Caki2 (cell line): Measurements from ENCODE around the gene BEND5. TPM values are rescaled to one million over a fixed set of nuclear protein-coding genes. Genes with fewer than 3 reads are reported as not detected.

ENCODE experiments used
- DNase-seq: peaks from one replicate; pipeline ENCODE4 v3.0.0-alpha.2; 2015; ENCODE audit warnings: low read depth
- in situ Hi-C: cut with HindIII; loops from 2 replicates; pipeline ENCODE4 v1.10.0; 2016; ENCODE audit warnings: low sequenced_read_pairs, low pct_unique_long_range_greater_than_20kb, mixed read lengths
- total RNA-seq: library from RNA; depleted of rRNA; stranded (reverse); fragments of >200 nt; shearing (Covaris generic); gene quantifications from 2 replicates; pipeline ENCODE4 v1.2.3, GENCODE V29; 2014; ENCODE audit warnings: low replicate concordance; rRNA removed

The BEND5 gene
- total RNA-seq: 0.07 TPM in 1 of 2 replicates, not detected in the other

- no peak for DNase-seq
- in situ Hi-C loops: no loop called here
Observed at GRCh38 chr1:48776393-48777218, at the start of gene BEND5. TSS of gene BEND5 (minus strand) at chr1:48776891. CDS start at chr1:48776831, 60 bp downstream.

GRCh38 chr1:48823168-48823567 is 46.5 kb upstream of the BEND5 start:
- in situ Hi-C loops: no loop called here
- DNase-seq: peak; percentile 78

GRCh38 chr1:48820491-48820890 is 43.8 kb upstream of the BEND5 start:
- DNase-seq: no peak
- in situ Hi-C loops: no loop called here

GRCh38 chr1:48817505-48818114 is 40.9 kb upstream of the BEND5 start:
- DNase-seq: peak; percentile 35

GRCh38 chr1:48810740-48811139 is 34.0 kb upstream of the BEND5 start:
- DNase-seq: no peak
- in situ Hi-C loops: no loop called here

More at GRCh38 chr1:48817505-48818114, 40.9 kb upstream of the BEND5 start:
- in situ Hi-C loops: no loop called here

- no peak for DNase-seq
- in situ Hi-C loops: no loop called here
Observed at GRCh38 chr1:48808496-48808895, 31.8 kb upstream of the BEND5 start.

- in situ Hi-C loops: no loop called here
- no peak for DNase-seq
Observed at GRCh38 chr1:48807554-48808260, 31.0 kb upstream of the BEND5 start.

- in situ Hi-C loops: no loop called here
Observed at GRCh38 chr1:48803474-48803873, 26.8 kb upstream of the BEND5 start.

GRCh38 chr1:48794816-48795215 is 18.1 kb upstream of the BEND5 start:
- in situ Hi-C loops: no loop called here
- no peak for DNase-seq

More at GRCh38 chr1:48803474-48803873, 26.8 kb upstream of the BEND5 start:
- DNase-seq: no peak

GRCh38 chr1:48793863-48794262 is 17.2 kb upstream of the BEND5 start:
- in situ Hi-C loops: no loop called here

GRCh38 chr1:48792961-48793360 is 16.3 kb upstream of the BEND5 start:
- DNase-seq: no peak
- in situ Hi-C loops: no loop called here

More at GRCh38 chr1:48793863-48794262, 17.2 kb upstream of the BEND5 start:
- DNase-seq: no peak

GRCh38 chr1:48790397-48790796 is 13.7 kb upstream of the BEND5 start:
- DNase-seq: no peak
- in situ Hi-C loops: no loop called here

- DNase-seq: no peak
- in situ Hi-C loops: no loop called here
Observed at GRCh38 chr1:48789903-48790302, 13.2 kb upstream of the BEND5 start.

- no peak for DNase-seq
- in situ Hi-C loops: no loop called here
Observed at GRCh38 chr1:48785869-48786268, 9.2 kb upstream of the BEND5 start.

GRCh38 chr1:48784301-48784700 is 7.6 kb upstream of the BEND5 start:
- no peak for DNase-seq
- in situ Hi-C loops: no loop called here

GRCh38 chr1:48777219-48777895 is 666 bp upstream of the BEND5 start:
- in situ Hi-C loops: no loop called here
- no peak for DNase-seq

- in situ Hi-C loops: no loop called here
Observed at GRCh38 chr1:48775831-48776392, 779 bp downstream of the BEND5 start.

GRCh38 chr1:48773133-48773532 is 3.6 kb downstream of the BEND5 start:
- no peak for DNase-seq
- in situ Hi-C loops: no loop called here

More at GRCh38 chr1:48775831-48776392, 779 bp downstream of the BEND5 start:
- no peak for DNase-seq
